LNCaP clone FGC (cell line): ENCODE measurements around the gene TANC1.
A peak's percentile ranks its signal among the peaks of the same experiment; 100 is the strongest.

Source experiments
- DNase-seq: peaks from one replicate; pipeline ENCODE4 v3.0.0-alpha.2; 2011; ENCODE audit warnings: low read depth
- H3K4me3 ChIP-seq: 2 replicates; pipeline ENCODE4 v1.5.1; 2011; ENCODE audit warnings: mild to moderate bottlenecking, low read depth, low read length, control low read depth
- CTCF ChIP-seq: IDR thresholded peaks from 2 replicates; pipeline ENCODE4 v1.5.1; 2012; ENCODE audit warnings: mild to moderate bottlenecking; ENCODE audit not compliant: control insufficient read depth, insufficient read depth; ENCODE audit errors: extremely low read depth

The TANC1 gene

GRCh38 chr2:158993721-158994587, 25.5 kb downstream of the TANC1 start:
- H3K4me3 ChIP-seq: no peak overlapping the region
- no peak for DNase-seq
- no peak for TF ChIP-seq CTCF

- no peak for DNase-seq
- H3K4me3 ChIP-seq: no peak overlapping the region
- no peak for TF ChIP-seq CTCF
These were observed 26.7 kb downstream of the TANC1 start for GRCh38 chr2:158994920-158995676.

GRCh38 chr2:158995677-158996049, 27.2 kb downstream of the TANC1 start:
- no peak overlapping the region for H3K4me3 ChIP-seq

GRCh38 chr2:158996378-158996993, 28.0 kb downstream of the TANC1 start:
- no peak for DNase-seq
- H3K4me3 ChIP-seq: 0 out of 2 replicates have a peak overlapping the region, but pooled peaks have one; percentile 1
- TF ChIP-seq CTCF: no peak

More at GRCh38 chr2:158995677-158996049, 27.2 kb downstream of the TANC1 start:
- DNase-seq: no peak
- TF ChIP-seq CTCF: no peak

GRCh38 chr2:158997037-158997790, 28.8 kb downstream of the TANC1 start:
- no peak for DNase-seq
- no peak for TF ChIP-seq CTCF
- H3K4me3 ChIP-seq: 0 out of 2 replicates have a peak overlapping the region, but pooled peaks have one; percentile 1

- H3K4me3 ChIP-seq: no peak overlapping the region; the same call in 1 of the 2 replicates
- no peak for TF ChIP-seq CTCF
- DNase-seq: peak; percentile 50
These were observed 30.3 kb downstream of the TANC1 start for GRCh38 chr2:158998551-158999248.
